Posterior vena cava (tissue), 2 donors: ENCODE results near the gene AGPAT3. TPM values are rescaled to one million over a fixed set of nuclear protein-coding genes. Genes with fewer than 3 reads are reported as not detected.

Experiments
- DNase-seq: peaks from one replicate; pipeline ENCODE4 v3.0.0-alpha.2; 2020; ENCODE audit warnings: low spot score
- intact Hi-C, 2 donors: fragments of 100-400 bp; cut with DNase I; formaldehyde crosslinking; loops; one replicate each; pipeline versions ENCODE4 v1.14.1 to v1.14.2; 2022 to 2023
- total RNA-seq, 2 donors: library from RNA; stranded (reverse); fragmentation: NEBNext Ultra II Directional; extraction: Animal tissue kit (Norgen Biotek cat#: 25700); gene quantifications; one replicate each; pipeline ENCODE4 v1.2.1, GENCODE V29; 2021
- donor health status: DM: yes; HTN: yes; CAD: no.
- donor health status: DM: yes; HTN: yes; CAD: no.

Gene AGPAT3
- total RNA-seq, 2 donors from 2014 or later, result 35.3 to 43.2 TPM

GRCh38 chr21:43927591-43928221, 62.7 kb downstream of the AGPAT3 start:
- DNase-seq, result no peak
- intact Hi-C loops, result loop anchor here in 1 of 2 donors (10.0 kb wide), 1 partner anchor 57 kb away; no protein-coding TSS in a partner anchor

- intact Hi-C loops, result loop anchor here in 1 of 2 donors (10.0 kb wide), 1 partner anchor 56 kb away; no protein-coding TSS in a partner anchor
- DNase-seq, result no peak
These were observed 63.5 kb downstream of the AGPAT3 start for GRCh38 chr21:43928222-43929125.

- no peak for DNase-seq
- intact Hi-C loops, result loop anchor here in 1 of 2 donors (10.0 kb wide), 1 partner anchor 55 kb away; no protein-coding TSS in a partner anchor
These were observed 64.4 kb downstream of the AGPAT3 start for GRCh38 chr21:43929217-43929971.

- intact Hi-C loops, result loop anchor here in 1 of 2 donors (10.0 kb wide), 1 partner anchor 65 kb away; the partner anchor contains the start of gene AGPAT3
- DNase-seq, result no peak
These were observed 65.2 kb downstream of the AGPAT3 start for GRCh38 chr21:43930074-43930847.

GRCh38 chr21:43930848-43931375, 65.9 kb downstream of the AGPAT3 start:
- intact Hi-C loops, result loop anchor here in 1 of 2 donors (10.0 kb wide), 1 partner anchor 66 kb away; the partner anchor contains the start of gene AGPAT3
- no peak for DNase-seq

- DNase-seq, result no peak
- intact Hi-C loops, result loop anchor here in 1 of 2 donors (10.0 kb wide), 1 partner anchor 67 kb away; the partner anchor contains the start of gene AGPAT3
These were observed 66.5 kb downstream of the AGPAT3 start for GRCh38 chr21:43931489-43931888.

GRCh38 chr21:43932005-43932404, 67.0 kb downstream of the AGPAT3 start:
- no peak for DNase-seq
- intact Hi-C loops, result loop anchor here in 1 of 2 donors (10.0 kb wide), 1 partner anchor 67 kb away; the partner anchor contains the start of gene AGPAT3

GRCh38 chr21:43933199-43933598, 68.2 kb downstream of the AGPAT3 start:
- intact Hi-C loops, result loop anchor here in 1 of 2 donors (10.0 kb wide), 1 partner anchor 68 kb away; the partner anchor contains the start of gene AGPAT3
- no peak for DNase-seq

GRCh38 chr21:43933680-43934079, 68.7 kb downstream of the AGPAT3 start:
- intact Hi-C loops, result loop anchor here in 1 of 2 donors (10.0 kb wide), 1 partner anchor 69 kb away; the partner anchor contains the start of gene AGPAT3
- DNase-seq, result no peak

GRCh38 chr21:43934116-43934515, 69.1 kb downstream of the AGPAT3 start:
- intact Hi-C loops, result loop anchor here in 1 of 2 donors (10.0 kb wide), 1 partner anchor 69 kb away; the partner anchor contains the start of gene AGPAT3
- DNase-seq, result no peak

- intact Hi-C loops, result loop anchor here in 1 of 2 donors (10.0 kb wide), 1 partner anchor 70 kb away; the partner anchor contains the start of gene AGPAT3
- DNase-seq, result no peak
These were observed 70.0 kb downstream of the AGPAT3 start for GRCh38 chr21:43934716-43935705.

GRCh38 chr21:43935711-43936110, 70.7 kb downstream of the AGPAT3 start:
- DNase-seq, result no peak
- intact Hi-C loops, result loop anchor here in 1 of 2 donors (10.0 kb wide), 1 partner anchor 71 kb away; the partner anchor contains the start of gene AGPAT3

- no peak for DNase-seq
- intact Hi-C loops, result loop anchor here in 1 of 2 donors (10.0 kb wide), 1 partner anchor 72 kb away; the partner anchor contains the start of gene AGPAT3
These were observed 71.4 kb downstream of the AGPAT3 start for GRCh38 chr21:43936247-43936967.

GRCh38 chr21:43937051-43937832, 72.2 kb downstream of the AGPAT3 start:
- intact Hi-C loops, result loop anchor here in 1 of 2 donors (10.0 kb wide), 1 partner anchor 72 kb away; the partner anchor contains the start of gene AGPAT3

GRCh38 chr21:43937891-43938309, 72.9 kb downstream of the AGPAT3 start:
- intact Hi-C loops, result loop anchor here in 1 of 2 donors (10.0 kb wide), 1 partner anchor 73 kb away; the partner anchor contains the start of gene AGPAT3
- DNase-seq, result no peak

More at GRCh38 chr21:43937051-43937832, 72.2 kb downstream of the AGPAT3 start:
- no peak for DNase-seq
